Amniotic epithelial cell (primary cell): Measurements from ENCODE around the gene C17orf113.
"Not testable (repeated sequence)": the region's sequence is repeated elsewhere in the genome, so short reads cannot be mapped to it uniquely, and the experiment has no call there.

Experiments
- DNase-seq: peaks from one replicate; pipeline ENCODE4 v3.0.0-alpha.2; 2010; ENCODE audit warnings: low read depth

C17orf113 gene

GRCh38 chr17:42042598-42043319, 7.6 kb downstream of the C17orf113 start:
- no peak for DNase-seq

- no peak for DNase-seq
Measured at GRCh38 chr17:42041619-42042018, 8.8 kb downstream of the C17orf113 start.

DNA sequence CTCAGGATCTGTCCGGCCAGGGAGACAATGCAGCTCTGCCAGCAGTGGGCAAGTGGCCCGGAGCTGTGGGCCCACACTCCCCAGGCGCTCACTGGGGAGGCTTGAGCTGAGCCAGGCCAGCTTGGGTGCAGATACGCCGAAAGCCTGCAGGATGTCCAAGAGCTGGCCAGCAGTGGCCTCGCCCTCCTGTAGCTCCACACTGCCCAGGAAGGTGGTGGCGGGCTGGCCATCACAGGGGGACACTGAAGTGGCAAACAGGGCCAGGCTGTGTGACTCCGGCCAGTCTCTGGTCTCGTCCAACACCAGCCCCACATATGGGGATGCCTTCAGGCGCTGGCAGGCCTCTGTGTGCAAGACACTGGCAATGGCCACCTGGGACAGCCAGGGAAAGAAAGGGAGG, 9.6 kb downstream of the C17orf113 start:
- DNase-seq: no peak

GRCh38 chr17:42039794-42040763, 10.3 kb downstream of the C17orf113 start:
- no peak for DNase-seq

DNA sequence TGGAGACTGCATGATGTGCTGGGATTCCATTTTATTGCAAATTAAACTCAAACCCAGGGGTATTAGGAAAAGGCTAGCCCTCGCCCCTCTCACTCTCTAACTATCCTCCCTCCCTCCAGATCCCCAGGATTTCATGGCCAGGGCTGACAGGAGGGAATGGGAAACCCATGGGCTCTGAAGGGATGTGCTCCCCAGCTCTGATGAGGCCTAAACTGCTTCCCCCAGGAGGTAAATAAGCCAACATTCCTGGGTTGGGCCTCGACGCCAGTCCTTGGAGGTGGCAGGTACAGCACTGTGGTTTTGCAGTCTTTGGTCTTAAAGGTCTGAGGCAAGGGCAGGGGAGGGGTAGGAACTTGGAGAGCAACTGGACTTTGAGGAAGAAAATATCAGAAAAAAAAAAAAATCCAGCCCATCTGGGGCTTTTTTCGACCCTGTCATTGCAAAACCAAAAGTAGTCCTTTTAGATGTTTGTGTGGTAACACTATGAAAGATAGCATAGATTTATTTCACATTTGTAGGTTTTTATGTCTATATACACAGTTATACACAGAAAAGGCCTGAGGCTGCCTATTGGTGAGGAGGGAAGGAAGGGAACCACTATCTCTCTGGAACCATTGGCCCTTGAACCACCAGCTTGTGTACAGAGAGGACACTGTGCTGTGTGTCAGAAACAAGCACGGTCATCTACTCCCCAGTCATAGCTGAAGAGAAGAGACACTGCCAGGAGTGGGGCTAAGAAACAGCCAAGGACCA, 12.0 kb downstream of the C17orf113 start:
- no peak for DNase-seq

- no peak for DNase-seq
Measured at GRCh38 chr17:42034059-42034458, 16.3 kb downstream of the C17orf113 start.

- no peak for DNase-seq
Measured at GRCh38 chr17:42031584-42031983, 18.8 kb downstream of the C17orf113 start.

DNA sequence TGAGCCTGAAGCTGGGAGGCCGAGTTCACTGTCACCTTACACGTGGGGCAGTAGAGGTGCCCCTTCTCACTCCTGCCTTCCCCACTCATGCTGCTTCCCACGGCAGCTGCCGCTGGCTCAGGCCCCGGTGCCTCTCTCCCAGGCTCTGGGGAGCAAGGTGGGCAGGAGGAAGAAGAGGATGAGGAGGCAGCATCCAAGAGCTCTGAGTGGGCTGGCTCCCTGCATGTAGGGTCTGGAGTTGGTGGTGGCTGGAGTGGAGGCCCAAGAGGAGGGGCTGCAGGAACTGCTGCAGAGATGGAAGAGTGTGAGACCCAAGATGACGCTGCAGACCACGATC, 21.6 kb downstream of the C17orf113 start:
- DNase-seq: no peak

GRCh38 chr17:42027961-42028790, 22.2 kb downstream of the C17orf113 start:
- no peak for DNase-seq

DNA sequence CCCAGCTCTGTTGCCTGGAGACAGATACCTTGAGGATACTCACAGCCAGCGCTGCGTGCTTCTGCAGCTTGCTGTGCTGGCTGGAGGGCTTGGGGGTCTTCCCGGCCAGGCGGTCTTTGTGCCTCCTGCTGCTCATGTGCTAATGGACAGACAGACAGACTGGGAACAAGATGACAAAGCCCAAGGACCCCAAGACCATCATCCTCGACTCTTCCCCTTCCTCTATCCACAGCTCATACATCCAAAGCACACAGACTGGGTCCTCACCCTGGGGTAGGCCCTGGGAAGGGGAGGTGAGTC, 22.9 kb downstream of the C17orf113 start:
- no peak for DNase-seq

DNA sequence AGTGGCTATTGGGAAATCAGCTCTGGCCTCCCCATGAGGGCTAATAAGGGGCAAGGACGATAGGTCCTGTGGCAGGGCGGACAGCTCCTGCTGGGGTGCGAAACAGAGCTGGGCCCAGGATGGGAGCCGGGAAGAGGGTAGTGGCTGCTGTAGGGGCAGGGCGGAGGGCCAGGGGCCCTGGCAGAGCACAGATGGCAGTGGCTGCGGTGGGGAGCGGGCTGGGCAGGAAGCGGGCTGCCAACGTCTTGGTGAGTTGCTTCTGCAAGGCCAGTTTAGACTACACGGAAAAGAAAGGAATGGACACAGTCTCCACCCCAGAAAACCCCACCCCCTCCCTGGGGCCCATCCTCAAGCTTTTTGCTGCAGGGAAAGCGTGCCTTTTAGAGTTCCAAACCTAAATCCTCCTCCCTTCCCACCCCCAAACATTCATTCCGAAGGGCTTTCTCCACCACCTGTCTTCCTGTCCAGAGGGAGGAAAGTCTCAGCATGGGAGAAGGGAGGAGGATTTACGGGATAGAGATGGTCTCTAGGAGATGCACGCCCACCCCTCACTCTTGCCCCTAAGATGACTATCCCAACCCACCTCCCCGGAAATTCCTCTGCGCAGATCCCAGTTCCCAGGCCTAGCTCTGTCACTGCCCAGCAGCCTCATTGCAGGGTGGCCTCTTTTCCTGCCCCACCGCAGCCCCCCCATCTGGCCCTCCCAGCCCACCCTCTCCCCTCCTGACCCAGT, 23.4 kb downstream of the C17orf113 start:
- DNase-seq: no peak

DNA sequence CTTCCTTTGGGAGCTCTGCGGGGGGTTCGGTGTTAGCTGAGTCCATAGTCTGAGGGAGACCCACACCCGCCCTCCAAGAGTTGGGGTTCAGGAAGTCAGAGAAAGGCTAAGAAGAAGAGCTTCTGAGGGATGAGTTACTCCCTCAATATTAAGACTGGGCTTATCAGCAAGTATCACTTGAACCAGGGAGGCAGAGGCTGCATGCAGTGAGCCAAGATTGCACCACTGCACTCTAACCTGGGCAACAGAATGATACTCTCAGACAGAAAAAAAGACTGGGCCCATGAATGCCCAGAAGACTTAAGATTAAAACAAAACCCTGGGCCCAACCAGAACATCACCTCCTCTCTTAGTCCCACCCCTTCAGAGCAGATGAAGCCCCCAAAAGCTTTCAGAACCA, 24.5 kb downstream of the C17orf113 start:
- no peak for DNase-seq

GRCh38 chr17:42025191-42025579, 25.2 kb downstream of the C17orf113 start:
- DNase-seq: no peak

GRCh38 chr17:42023524-42024349, 26.7 kb downstream of the C17orf113 start:
- DNase-seq: peak; percentile 61

- not testable (repeated sequence) for DNase-seq
Measured at GRCh38 chr17:42020845-42021244, 29.6 kb downstream of the C17orf113 start.

- peak; percentile 83 for DNase-seq
Measured at GRCh38 chr17:42019509-42020404, 30.6 kb downstream of the C17orf113 start, which contains the start of gene NKIRAS2. TSS of gene NKIRAS2 (plus strand) at chr17:42020090. CDS start at chr17:42021578, 1,488 bp downstream.

DNA sequence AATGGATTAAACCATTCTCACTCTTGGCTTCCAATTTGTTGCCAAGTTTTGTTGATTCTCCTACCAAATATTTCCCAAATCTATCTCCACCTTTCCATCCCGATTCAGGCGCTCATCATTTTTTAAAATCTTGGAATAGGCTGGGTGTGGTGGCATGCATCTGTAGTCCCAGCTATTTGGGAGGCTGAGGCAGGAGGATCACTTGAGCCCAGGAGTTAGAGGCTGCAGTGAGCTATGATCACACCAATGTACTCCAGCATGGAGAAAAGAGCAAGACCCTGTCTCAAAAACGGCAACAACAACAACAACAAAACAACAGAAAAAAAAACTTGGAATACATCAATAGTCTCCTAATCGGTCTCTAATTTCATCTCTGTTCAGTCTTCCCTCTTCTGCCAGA, 31.4 kb downstream of the C17orf113 start:
- DNase-seq: no peak

- no peak for DNase-seq
Measured at GRCh38 chr17:42018339-42018738, 32.1 kb downstream of the C17orf113 start.

GRCh38 chr17:42017866-42018200, 32.6 kb downstream of the C17orf113 start:
- DNase-seq: no peak
